LoVo (cell line): Measurements from ENCODE around the gene TTLL4.

Source experiments
- DNase-seq: peaks from one replicate; pipeline ENCODE4 v3.0.0-alpha.2; 2016; ENCODE audit warnings: low spot score

Gene TTLL4

DNA sequence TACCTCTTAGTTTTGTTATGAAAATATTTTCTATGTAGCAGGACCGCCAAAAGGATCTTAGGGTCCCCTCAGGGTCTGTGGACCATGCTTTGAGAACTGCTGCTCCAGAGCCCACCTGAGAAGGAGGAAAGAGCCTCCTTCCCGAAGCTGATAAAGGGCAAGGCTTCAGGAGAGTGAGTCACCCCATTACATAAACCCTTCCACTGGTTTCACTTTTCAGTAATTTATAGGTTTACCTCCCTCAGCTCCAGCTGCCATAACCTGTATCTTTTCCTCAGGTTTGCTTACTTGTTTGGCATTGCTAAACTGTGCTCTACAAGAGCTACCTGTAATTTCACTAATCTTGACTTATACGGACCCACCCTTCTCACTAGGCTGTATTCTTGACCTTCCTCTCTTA is 6.6 kb downstream of the TTLL4 start:
- peak; percentile 50 for DNase-seq

DNA sequence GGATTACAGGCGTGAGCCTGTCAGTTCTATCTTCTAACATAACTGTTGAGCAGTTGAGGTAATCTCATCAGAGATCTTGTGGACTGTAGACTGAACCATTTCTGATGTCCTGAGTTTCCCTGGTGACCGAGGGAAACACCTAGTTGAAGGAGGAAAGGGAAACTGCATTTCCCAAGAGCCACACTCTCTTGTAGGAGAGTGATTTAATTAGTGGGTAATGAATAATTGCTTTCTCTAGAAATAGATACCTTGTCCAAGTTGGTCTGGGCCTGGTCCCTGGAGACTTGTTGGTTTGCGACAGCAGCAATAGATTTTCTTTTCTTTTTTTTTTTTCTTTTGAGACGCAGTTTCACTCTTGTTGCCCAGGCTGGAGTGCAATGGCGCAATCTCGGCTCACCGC is 7.4 kb downstream of the TTLL4 start:
- no peak for DNase-seq

DNA sequence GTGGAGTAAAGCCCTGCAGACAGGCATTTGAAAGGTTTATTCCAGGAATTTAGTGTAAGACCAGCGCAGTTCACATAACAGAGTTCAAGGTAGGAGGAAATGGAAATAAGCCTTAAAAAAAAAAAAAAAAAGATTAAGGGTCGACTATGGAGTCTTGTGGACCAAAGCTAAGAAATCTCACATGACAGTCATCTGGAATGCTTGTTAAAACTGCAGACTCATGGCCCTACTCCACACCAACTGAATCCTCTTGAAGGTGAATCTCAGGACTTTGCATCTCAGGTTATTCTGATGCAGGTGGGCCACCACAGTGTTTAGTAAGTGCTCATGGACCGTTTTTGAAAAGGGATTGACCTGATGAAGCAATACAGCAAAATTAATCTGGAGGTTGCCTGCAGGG is 8.8 kb downstream of the TTLL4 start:
- DNase-seq, result no peak

DNA sequence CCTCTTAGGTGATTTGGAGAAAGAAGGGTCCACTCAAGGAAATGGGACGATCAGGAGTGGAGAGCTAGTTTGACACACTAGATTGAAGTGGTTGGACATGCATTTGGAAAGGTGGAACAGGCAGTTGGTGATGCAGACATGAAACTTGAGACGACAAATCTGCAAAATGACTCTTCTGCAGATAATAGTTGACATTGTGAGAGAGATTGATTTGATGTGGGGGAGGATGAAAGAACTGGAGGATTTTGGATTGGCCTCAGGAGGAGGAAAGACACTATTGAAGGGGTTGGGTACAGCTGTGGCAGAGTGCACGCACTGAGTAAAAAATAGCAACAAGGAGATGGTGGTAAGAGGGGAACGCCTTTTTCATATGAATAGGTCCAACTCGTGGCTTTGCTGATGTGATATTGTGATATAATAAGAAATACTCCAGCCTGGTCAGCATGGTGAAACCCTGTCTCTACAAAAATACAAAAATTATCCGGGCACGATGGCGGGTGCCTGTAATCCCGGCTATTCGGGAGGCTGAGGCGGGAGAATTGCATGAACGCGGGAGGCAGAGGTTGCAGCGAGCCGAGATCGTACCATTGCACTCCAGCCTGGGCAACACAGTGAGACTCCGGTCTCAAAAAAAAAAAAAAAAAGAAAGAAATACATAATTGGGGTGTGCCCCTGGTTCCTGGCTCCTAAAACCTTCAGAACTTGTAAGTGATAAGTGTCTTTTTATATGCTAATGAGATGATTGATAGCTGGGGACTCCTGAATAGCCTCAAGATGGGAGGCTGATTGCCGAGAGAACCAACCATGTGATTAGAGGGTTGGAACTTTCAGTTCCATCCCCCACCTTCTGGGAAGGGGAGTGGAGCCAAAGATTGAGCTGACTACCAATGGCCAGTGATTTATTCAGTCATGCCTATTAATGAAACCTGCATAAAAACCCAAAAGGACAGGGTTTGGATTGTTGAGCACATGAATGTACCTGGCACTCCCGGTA is 9.7 kb downstream of the TTLL4 start:
- DNase-seq, result no peak

DNA sequence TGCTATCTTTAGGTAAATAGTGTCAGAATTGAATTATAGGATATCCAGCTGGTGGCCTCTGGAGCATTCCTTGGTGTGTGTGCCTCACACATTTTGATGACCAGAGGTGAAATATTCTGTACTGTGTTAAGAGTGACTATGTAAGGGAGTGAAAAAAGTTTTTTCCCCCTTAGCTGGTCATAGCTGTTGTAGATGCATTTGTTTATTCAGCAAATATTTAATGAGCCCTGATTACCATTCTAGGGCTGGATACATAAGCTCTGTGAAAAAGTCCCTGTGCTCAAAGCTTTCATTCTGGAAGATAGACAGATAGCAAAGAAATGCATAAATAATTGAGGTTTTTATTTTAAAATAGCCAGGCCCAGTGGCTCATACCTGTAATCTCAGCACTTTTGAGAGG is 10.9 kb downstream of the TTLL4 start:
- DNase-seq, result no peak

DNA sequence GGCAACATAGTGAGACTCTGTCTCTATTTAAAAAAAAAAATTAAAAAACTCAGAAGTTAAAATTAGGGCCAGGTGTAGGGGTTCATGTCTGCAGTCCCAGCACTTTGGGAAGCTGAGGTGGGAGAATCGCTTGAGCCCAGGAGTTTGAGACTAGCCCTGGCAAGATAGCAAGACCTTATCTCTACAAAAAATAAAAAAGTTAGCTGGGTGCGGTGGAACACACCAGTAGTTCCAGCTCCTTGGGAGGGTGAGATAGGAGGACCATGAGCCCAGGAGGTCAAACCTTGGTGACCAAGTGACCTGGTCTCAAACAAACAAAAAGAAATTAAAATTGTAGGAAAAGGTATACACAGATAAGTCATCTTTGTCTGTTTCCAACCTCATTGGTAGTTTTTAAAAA is 11.3 kb downstream of the TTLL4 start:
- DNase-seq, result no peak

DNA sequence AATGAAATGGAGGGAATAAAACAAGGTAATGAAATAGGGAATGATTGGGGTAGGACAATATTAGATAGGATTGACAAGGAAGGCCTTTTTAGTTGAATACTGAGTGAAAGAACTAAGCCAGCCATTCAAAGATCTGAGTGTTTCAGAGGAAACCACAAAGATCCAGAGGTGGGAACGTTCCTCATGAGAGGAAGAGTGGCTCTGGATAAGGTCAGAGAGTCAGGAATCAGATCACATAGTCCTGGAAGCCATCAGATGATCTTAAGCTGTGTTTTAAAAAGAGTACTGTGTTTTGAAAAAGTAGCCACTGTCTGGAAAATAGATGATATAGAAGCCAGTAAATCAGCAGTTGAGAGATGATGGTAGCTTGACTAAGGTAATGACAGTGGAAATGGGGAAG is 11.8 kb downstream of the TTLL4 start:
- DNase-seq, result no peak

DNA sequence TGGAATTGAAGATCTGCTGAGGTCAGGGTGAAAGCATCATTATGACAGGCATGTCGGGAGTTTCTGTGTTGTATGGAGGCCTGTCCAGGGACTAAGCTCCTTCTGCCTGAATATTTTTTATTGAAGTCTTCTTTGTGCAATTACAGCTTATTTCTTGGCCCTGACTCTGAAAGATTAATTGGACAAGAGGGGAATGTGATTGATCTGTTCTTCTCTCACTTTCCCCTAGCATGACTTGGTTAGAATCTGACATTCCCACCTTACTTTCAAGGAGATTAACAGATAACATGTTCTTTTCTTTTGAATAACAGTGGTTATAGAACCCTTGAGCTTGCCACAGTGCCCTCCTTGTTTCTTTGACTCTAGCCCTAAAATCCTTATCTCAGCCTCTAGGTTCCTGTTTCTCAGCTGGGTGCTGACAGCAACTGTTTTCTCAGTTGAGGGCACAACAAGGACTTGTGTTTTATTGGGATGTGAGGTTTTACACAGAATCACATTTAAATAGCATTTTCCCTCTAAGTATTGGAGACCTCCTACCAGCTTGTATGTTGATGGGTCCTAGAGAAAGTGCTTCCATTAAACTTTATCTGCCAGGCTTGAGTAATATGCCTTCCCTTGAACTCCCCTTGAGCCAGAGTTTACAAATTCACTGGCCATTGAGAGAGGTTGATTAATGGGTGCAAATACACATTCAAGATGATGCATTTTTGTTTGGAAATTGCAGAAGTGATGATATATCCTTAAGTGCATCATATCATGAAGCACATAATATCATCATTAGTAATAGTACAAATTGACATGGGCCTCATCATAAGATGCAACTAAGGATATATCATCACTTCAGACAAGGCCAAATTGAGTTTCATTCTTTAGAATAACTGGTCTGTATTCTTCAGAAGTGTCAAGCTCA is 12.5 kb downstream of the TTLL4 start:
- DNase-seq, result no peak

DNA sequence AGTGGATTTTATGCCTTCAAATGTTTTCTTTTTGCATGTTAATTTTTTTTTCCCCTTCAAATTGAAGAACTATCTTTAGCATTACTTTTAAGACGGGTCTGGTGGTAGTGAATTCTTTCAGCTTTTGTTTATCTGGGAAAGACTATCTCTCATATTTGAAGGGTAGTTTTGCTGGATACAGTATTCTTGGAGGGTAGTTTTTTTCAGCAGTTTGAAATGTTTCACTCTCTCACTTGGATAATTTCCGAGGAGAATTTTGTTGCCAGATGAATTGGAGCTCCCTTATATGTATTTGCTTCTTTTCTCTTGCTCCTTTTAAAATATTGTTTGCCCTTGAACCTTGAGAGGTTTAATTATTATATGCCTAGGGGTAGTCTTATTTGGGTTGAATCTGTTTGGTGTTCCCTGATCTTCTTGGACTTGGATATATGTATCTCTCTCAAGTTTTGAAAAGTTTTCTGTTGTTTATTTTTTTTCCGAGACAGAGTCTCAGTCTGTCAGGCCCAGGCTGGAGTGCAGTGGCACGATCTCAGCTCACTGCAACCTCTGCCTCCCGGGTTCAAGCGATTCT is 15.5 kb downstream of the TTLL4 start:
- no peak for DNase-seq

DNA sequence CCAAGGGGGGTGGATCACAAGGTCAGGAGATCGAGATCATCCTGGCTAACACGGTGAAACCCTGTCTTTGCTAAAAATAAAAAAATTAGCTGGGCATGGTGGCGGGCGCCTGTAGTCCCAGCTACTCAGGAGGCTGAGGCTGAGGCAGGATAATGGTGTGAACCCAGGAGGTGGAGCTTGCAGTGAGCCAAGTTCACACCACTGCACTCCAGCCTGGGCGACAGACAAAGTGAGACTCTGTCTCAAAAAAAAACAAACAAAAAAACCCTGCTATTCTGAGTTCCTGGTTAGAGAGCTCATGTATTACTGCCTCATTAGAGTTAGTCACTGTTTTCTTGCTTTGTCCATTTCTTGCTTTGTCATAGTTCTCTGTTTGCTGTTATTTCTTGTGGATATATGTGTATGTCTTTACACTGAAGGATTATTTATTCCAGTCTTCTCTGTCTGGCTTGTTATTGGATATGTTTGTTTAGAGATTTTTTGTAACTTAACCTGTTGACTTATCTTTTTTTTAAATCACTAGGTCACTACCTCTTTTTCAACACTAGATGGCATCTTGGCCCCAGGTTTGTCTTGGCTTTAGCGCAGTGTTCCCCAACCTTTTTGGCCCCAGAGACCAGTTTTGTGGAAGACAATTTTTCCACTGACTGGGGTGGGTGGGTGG is 17.0 kb downstream of the TTLL4 start:
- peak; percentile 46 for DNase-seq

DNA sequence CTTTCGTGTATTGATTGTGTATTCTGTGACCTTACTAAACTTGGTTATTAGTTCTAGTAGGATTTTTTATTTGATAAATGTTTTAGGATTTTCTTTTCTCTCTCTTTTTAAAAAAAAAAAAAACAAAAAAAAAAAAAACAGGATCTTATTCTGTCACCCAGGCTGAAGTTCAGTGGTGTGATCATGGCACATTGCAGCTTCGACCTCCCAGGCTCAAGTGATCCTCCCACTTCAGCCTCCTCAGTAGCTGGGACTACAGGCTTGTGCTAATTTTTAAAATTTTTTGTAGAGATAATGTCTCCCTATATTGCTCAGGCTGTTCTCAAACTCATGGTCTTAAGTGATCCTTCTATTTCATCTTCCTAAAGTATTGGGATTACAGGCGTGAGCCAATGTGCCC is 19.0 kb downstream of the TTLL4 start:
- DNase-seq, result no peak

DNA sequence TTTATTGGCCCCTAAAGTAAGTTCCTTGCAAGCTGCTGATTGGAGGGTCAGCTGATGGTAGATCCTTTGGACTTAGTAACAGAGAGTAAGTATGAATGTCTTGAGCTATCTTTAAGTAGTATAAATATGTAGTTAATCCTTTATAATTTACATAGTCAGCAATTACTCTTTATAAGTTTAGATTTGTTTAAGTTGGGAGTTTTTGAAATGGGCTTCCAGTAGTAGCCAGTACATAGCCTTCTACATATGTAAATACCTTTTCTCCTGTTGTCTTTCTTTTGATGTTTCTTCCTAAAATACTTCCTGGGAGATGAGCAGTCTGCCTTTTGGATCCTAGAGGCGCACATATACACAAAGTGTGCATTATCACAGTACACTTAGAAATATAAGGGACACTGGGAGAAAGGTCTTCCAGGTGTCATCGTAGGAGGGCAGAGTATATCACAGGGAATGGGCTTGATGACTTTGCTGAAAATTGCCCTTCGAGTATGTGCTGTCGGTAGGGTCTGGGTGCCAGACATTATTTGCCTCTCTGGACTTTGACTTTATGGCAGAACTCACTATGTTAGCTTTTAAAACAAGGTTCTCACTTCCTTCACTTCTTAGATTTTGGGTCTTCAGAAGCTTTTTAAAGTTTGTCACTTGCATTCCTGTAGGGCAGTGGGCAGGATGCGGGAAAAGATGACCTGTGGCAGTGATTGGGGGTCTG is 21.6 kb downstream of the TTLL4 start:
- DNase-seq, result no peak

DNA sequence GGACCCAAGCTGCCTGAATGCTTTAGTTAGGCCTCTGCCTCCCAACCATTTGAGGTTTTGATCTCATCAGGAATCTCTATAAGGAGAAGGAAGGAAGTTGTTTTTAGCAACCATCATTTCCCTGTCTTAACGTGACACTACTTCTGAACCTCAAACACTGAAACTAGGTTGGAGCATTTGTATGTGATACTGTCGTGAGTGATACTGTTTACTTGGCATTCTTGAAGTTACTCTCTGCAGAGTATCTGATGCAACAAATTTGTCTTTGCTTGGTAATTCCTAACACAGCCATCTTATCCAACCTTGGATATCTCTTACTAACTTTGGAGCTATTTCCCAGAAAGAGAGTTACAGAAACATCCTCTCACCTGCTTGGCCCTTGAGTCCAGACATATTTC is 22.1 kb downstream of the TTLL4 start:
- DNase-seq, result no peak

DNA sequence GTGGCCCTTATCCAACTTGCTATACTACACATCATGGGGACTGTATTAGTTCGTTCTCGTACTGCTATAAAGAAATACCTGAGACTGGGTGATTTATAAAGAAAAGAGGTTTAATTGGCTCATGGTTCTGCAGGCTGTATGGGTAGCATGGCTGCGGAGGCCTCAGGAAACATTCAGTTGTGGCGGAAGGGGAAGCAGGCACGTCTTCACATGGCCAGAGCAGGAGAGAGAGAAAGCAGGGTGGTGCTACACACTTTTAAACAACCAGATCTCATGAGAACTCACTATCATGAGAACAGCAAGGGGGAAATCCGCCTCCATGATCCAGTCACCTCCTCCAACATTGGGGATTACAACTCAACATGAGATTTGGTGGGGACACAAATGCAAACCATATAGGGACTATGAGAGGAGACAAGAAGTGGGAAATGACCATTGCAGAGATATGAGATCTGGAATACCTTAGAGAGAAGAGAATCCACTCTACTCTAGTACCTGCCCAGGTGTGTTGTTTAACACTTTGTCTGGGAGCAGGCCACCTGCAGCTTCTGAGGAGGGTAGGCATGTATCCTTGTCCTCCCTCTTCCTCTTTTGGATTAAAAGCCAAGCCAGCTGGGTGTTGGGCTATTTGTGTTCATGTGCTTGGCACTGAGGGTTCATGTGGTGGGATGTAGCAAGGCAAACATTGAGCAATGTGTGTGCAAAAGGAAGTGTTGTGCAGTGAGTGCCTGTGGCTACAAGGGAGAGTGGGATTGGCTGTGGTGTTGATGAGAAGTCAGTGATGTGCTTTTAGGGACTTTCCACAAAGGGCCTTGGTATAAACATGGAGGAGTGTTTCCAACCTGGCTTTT is 22.8 kb downstream of the TTLL4 start:
- no peak for DNase-seq

DNA sequence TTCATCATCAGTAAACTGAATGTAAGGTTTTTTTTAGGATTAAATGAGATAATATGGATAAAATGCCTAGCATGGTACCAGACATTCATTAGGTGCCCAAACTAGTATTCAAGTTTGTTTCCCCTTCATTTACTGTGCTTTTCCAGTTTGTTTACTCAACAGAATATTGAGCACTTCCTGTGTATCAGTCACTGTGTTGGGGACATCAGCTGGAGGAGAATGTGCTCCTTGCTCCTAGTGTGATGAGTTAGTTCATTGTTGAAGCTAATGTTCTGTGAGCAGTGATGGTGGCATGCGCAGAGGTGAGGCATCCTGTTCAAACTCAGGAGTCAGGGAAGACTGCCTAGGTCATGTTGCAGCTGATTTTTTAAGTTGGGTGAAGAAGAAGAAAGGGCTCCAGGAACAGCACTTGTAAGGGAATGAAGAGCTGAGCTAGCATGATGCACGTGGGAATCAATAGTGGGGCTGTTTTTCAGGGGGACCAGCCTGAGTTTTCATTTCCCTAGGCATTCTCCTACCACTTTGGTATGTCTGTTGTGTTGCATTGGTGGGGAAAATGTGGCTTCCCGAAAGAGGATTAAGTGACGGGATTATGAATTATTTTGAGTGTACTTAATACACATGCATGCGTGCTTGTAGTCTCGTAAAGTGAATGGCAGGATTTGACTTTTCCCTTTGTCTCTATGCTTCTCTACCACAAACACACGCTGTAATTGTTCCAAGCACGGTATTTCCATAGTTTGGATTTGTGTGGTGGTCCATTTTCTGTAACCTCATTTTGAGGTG is 23.7 kb downstream of the TTLL4 start:
- DNase-seq, result no peak

DNA sequence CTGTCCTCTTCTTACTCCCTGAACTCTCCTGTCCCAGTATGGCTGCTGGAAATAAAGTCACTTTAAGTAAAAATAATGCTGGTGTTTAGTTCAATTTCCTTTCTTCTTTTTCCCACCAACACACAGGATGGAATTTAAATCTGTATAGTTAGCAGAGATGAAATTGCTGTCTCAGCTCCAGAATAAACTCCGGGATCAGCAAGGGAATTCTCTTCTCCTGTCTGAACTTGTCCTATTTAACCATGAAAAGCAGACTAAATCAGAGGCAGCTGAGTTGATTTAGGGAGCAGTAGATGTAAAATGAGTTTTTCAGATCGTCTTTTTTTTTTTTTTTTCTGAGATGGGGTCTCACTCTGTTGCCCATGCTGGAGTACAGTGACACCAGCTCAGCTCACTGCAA is 25.9 kb downstream of the TTLL4 start:
- no peak for DNase-seq

DNA sequence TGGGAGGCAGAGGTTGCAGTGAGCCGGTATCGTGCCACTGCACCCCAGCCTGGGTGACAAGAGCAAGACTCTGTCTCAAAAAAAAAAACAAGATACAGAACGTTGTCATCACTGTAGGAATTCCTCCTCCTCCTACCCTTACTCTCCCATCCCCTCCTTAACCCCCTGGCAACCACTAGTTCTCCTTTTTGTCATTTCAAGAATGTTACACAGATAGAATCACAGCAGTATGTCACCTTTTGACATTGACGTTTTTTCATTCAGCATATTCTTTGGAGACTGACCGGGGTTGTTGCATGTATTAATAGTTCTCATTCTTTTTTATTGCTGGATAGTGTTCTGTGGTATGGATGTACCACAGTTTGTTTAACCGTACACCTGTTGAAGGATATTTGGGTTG is 32.4 kb downstream of the TTLL4 start:
- no peak for DNase-seq

DNA sequence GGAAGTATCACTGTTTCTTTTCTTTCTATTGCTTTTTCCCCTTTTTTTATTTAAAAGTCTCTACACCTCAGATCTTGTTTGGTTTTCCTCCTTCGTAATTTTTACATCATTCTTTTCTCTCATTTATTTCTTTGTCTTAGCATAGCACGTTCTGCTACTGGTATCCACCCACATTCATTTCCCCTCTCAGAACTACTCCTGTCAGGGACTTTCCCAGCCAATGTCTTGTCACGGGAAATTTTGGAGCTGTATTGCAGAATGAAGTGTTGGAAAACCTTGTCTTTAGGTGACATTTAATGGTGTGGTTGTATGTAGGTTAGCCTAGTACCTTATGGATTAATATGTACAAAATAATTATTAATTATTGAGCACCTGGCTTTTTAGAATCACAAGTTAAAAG is 34.0 kb downstream of the TTLL4 start:
- no peak for DNase-seq

DNA sequence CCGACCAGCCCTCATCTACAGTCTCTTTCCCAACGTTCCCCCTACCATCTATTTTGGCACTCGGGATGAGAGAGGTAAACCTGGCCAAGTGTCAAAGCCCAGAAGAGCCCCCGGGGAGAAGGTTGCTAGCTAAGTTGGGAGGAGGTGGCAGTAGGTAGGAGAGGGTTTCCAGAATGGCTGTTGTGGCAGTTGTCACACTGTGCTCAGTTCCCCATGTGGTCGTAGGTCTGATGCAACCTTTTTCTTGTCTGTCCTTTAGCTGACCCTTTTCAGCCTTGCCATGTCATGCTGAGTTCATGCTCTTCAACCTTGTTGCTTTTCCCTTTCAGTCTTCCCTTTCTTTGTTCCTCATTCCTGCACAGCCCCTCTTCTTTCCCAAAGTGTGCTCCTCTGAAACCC is 34.5 kb downstream of the TTLL4 start:
- DNase-seq, result no peak
